Activated T-cell treated with anti-CD3 and anti-CD28 coated beads, Interleukin-2, amount 50 U/mL, for 72 hours (primary cell): Measurements from ENCODE around the gene DTWD1. TPM values are rescaled to one million over a fixed set of nuclear protein-coding genes. Genes with fewer than 3 reads are reported as not detected.

Experiments used
- ATAC-seq, 2 donors: fragments of 150-1000 bp; cut with Tn5 transposase; replicated peaks in 1 of 2; 2 replicates each; pipeline ENCODE4 v1.10.0; 2021; ENCODE audit warnings: moderate library complexity in 2 of 2, mild to moderate bottlenecking in 1 of 2
- DNase-seq, 2 donors: peaks; one replicate each; pipeline ENCODE4 v3.0.0; 2021 to 2022; ENCODE audit warnings: mixed read lengths in 1 of 2
- H3K27ac Mint-ChIP-seq: one replicate; pipeline ENCODE4 v1.8.0; 2022; ENCODE audit warnings: mild to moderate bottlenecking, moderate library complexity, mixed read lengths
- H3K27me3 Mint-ChIP-seq: one replicate; pipeline ENCODE4 v1.8.0; 2022; ENCODE audit warnings: low read depth, mixed read lengths
- H3K36me3 Mint-ChIP-seq, 2 donors: one replicate each; pipeline ENCODE4 v1.8.0; 2022; ENCODE audit warnings: mixed read lengths in 2 of 2, mild to moderate bottlenecking in 1 of 2; ENCODE audit not compliant: insufficient read depth in 2 of 2
- H3K4me1 Mint-ChIP-seq: one replicate; pipeline ENCODE4 v1.8.0; 2022; ENCODE audit warnings: low read depth, mixed read lengths
- H3K4me3 Mint-ChIP-seq, 2 donors: one replicate each; pipeline ENCODE4 v1.8.0; 2022; ENCODE audit warnings: mild to moderate bottlenecking in 2 of 2, mixed read lengths in 2 of 2, moderate library complexity in 2 of 2
- H3K9me3 Mint-ChIP-seq, 2 donors: one replicate each; pipeline ENCODE4 v1.8.0; 2022; ENCODE audit warnings: mixed read lengths in 2 of 2
- total RNA-seq, 2 donors: library from RNA; stranded (reverse); gene quantifications; one replicate each; pipeline ENCODE4 v1.2.3, GENCODE V29; 2022

Gene DTWD1
- total RNA-seq, 2 donors from 2014 or later: 17.2 to 20.0 TPM

DNA sequence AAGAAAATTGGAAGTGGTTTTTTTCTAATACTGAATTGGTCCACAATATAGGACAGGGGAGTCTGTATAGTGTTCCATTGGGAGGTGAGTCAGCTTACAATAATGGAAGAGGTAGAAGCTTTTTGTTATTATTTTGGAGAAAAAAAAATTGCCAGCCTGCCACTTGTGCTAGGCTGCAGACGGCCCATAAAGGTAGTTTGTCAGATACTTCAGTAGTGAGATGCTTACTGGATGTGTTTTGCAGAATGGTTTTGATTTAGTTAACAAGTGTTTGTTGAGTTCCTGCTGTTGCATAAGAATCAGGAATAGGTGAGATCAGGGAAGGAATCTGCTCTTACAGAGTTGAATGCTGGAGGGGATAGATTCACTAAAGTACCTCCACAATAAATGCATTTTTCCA is 1.0 kb downstream of the DTWD1 start:
- Mint-ChIP-seq H3K36me3 (peaks cover 6 to 18% of the 10 kb centered on the region in 2 donors), H3K9me3 (peaks cover 0 to 4% of the 10 kb centered on the region in 2 donors), H3K4me3 (peak overlapping the region; percentile 92 to 94), H3K27me3 (no peaks in the 10 kb centered on the region), H3K27ac (peak overlapping the region; percentile 92), H3K4me1 (peaks cover 39% of the 10 kb centered on the region)
- no peak for ATAC-seq
- DNase-seq: no peak

DNA sequence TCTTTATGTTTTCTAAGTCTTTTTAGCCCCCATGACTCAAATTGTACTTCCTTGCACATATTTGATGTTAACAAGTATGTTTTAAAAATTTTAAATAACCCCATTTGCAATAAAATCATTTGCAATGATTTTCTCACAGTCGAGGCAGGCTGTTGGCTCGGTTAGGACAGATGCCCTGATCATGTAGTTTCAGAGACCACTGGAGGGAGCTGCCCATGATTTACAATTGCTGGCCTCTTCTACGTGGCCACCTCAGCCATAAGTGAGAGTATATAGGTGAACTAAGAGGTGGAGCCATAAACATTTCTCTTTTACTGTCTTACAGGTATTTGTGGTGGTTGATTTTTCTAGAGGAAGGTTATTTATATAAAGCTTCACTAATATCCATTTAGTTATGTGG is 1.7 kb downstream of the DTWD1 start:
- H3K4me3 Mint-ChIP-seq: peak overlapping the region; percentile 92 to 94
- peaks cover 6 to 18% of the 10 kb centered on the region in 2 donors for H3K36me3 Mint-ChIP-seq
- H3K27me3 Mint-ChIP-seq: no peaks in the 10 kb centered on the region
- ATAC-seq: no peak
- DNase-seq: no peak
- H3K4me1 Mint-ChIP-seq: peaks cover 39% of the 10 kb centered on the region
- H3K9me3 Mint-ChIP-seq: peaks cover 0 to 4% of the 10 kb centered on the region in 2 donors
- no peak overlapping the region for H3K27ac Mint-ChIP-seq

DNA sequence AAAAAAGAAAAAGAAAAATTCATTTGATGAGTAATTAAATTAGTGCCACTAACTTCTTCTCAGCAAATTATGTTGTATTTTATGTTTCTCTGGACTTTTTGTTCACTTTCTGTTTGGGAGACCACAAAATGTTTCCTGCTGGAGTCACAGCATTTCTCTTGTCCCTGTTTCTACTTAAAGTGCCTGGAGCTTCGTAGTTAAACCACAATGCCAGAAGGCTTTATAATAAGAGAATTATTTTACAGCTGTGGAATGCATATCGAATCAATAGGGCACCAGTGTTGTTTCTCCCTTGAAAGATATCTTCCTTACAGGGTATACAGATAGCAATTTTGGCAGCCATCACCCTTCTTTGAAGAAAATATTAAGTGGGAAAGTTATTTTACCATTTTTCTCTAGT is 3.2 kb downstream of the DTWD1 start:
- ATAC-seq (no peak), DNase-seq (no peak)
- Mint-ChIP-seq H3K27ac (no peak overlapping the region), H3K36me3 (peaks cover 6 to 19% of the 10 kb centered on the region in 2 donors), H3K4me3 (peak overlapping the region in 1 of 2 donors; percentile 37), H3K9me3 (peaks cover 0 to 4% of the 10 kb centered on the region in 2 donors), H3K4me1 (peaks cover 44% of the 10 kb centered on the region), H3K27me3 (no peaks in the 10 kb centered on the region)

DNA sequence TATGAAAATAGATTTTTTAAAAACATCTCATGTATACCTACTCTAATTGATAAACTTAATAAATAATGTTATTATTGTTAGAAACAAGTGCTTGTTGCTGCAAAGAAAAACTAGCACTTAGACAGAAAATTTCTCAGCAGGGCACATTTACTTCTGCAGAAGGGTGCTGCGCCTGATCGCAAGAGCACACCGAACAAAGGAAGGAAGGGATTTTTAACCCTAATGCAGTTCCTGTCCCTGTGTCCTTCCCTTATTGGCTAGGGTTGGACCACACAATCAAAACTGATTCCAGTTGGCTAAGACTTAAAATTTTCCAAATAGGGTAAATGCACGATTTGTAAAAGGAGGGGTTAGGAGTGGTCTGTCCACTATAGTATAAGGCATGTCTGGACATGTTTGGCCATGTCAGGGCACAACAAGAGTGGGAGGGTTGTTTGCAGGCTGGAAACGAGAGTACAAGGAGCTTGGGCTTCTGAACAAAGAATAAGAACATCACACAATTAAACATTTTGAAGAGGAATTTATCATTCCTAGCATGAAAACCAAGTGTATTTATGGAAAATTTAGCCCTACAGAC is 4.7 kb downstream of the DTWD1 start:
- ATAC-seq (no peak), DNase-seq (no peak)
- peaks cover 0 to 4% of the 10 kb centered on the region in 2 donors for H3K9me3 Mint-ChIP-seq
- H3K27ac Mint-ChIP-seq: no peak overlapping the region
- H3K36me3 Mint-ChIP-seq: peaks cover 6 to 20% of the 10 kb centered on the region in 2 donors
- peaks cover 35% of the 10 kb centered on the region for H3K4me1 Mint-ChIP-seq
- no peaks in the 10 kb centered on the region for H3K27me3 Mint-ChIP-seq
- no peak overlapping the region for H3K4me3 Mint-ChIP-seq

DNA sequence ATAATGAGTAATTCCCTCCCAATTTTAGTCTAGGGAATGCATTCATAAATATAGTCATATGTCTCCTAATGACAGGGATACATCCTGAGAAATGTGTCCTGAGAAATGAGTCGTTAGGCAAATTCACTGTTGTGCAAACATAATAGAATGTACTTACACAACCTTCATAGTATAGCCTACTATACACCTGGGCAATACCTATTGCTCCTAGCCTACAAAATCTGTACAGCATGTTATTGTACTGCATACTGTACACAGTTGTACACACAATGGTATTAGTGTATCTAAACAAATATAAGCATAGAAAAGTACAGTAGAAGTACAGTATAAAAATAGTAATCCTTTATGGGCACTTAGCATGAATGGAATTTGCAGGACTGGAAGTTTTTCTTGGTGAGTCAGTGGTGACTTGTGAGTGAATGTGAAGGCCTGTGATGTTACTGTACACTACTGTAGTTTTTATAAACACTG is 6.6 kb downstream of the DTWD1 start:
- DNase-seq: no peak
- Mint-ChIP-seq H3K4me3 (no peak overlapping the region), H3K36me3 (peaks cover 4 to 19% of the 10 kb centered on the region in 2 donors), H3K4me1 (peaks cover 21% of the 10 kb centered on the region), H3K27ac (no peak overlapping the region), H3K27me3 (no peaks in the 10 kb centered on the region), H3K9me3 (peaks cover 0 to 4% of the 10 kb centered on the region in 2 donors)
- no peak for ATAC-seq

DNA sequence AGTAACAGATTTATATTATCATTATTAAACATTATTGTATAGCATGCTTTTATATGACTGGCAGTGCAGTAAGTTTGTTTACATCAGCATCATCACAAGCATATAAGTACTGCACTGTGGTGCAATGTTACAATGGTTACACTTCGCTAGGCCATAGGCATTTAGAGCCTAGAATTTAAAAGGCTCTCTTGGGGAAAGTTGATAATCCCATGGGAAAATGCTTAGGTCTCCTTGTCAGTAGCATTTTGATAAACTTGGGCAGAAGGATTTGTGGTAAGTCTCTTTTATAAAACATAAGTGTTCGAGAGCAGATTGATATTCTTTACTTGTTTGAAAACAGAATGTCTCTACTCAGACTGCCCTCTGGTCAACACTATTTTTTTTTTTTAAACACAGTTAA is 7.5 kb downstream of the DTWD1 start:
- Mint-ChIP-seq H3K4me3 (no peak overlapping the region), H3K9me3 (peaks cover 0 to 4% of the 10 kb centered on the region in 2 donors), H3K27ac (no peak overlapping the region), H3K27me3 (no peaks in the 10 kb centered on the region), H3K4me1 (peaks cover 12% of the 10 kb centered on the region), H3K36me3 (peaks cover 4 to 18% of the 10 kb centered on the region in 2 donors)
- ATAC-seq: no peak
- DNase-seq: no peak

- DNase-seq: no peak
- Mint-ChIP-seq H3K36me3 (peaks cover 2 to 12% of the 10 kb centered on the region in 2 donors), H3K4me3 (no peak overlapping the region), H3K27me3 (no peaks in the 10 kb centered on the region), H3K27ac (no peak overlapping the region), H3K9me3 (no peaks in the 10 kb centered on the region), H3K4me1 (no peaks in the 10 kb centered on the region)
- ATAC-seq: no peak
These were observed 17.0 kb downstream of the DTWD1 start for GRCh38 chr15:49637857-49638256.

DNA sequence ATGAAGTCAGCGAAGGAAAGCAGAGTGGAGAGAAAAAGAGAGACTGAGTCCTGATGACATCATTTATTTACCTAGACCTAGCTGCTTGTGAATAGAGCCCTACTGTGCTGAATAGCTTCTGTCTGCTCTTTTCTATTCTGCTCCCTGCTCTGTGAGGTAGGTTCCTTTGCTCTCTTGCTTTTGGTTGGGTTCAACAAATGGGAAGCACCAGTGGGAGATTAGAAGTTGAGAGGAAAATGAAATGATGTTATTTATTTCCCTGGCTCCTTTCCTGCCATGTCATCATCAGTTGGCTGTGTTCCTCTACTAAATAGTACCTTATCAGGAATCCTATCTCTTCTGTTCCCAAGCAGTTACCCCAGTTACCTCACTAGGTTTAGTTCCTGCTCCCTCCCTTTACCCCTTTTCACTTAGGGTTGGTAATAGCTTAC is 23.5 kb downstream of the DTWD1 start:
- no peak for ATAC-seq
- no peak for DNase-seq
- no peaks in the 10 kb centered on the region for H3K4me1 Mint-ChIP-seq
- no peak overlapping the region for H3K27ac Mint-ChIP-seq
- no peaks in the 10 kb centered on the region for H3K9me3 Mint-ChIP-seq
- H3K36me3 Mint-ChIP-seq: peaks cover 0 to 1% of the 10 kb centered on the region in 2 donors
- H3K4me3 Mint-ChIP-seq: no peak overlapping the region
- no peaks in the 10 kb centered on the region for H3K27me3 Mint-ChIP-seq

- Mint-ChIP-seq H3K9me3 (no peaks in the 10 kb centered on the region), H3K27me3 (no peaks in the 10 kb centered on the region), H3K27ac (no peak overlapping the region), H3K36me3 (peaks cover 0 to 1% of the 10 kb centered on the region in 2 donors), H3K4me1 (no peaks in the 10 kb centered on the region), H3K4me3 (no peak overlapping the region)
- ATAC-seq: no peak
- no peak for DNase-seq
These were observed 24.4 kb downstream of the DTWD1 start for GRCh38 chr15:49645277-49645676.

DNA sequence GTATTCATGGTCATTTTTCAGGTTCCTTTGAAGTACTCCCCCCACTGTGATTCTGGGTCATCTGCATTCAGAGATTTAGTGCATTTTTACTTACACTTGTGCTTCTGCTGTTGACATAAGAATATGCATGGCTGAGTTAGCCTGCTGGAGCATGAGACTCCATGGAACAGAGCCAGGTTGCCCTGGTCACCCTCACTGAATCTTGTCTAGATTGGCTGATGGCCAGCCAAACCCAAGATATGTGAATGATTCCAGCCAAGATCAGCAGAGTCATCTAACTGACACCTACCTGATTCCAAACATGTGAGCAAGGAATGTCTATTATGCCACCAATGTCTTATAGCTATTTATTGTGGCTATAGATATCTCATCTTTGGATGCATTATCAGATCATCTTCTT is 25.1 kb downstream of the DTWD1 start:
- ATAC-seq: no peak
- Mint-ChIP-seq H3K9me3 (no peaks in the 10 kb centered on the region), H3K4me3 (no peak overlapping the region), H3K27me3 (no peaks in the 10 kb centered on the region), H3K36me3 (no peaks in the 10 kb centered on the region), H3K27ac (no peak overlapping the region), H3K4me1 (no peaks in the 10 kb centered on the region)
- no peak for DNase-seq

DNA sequence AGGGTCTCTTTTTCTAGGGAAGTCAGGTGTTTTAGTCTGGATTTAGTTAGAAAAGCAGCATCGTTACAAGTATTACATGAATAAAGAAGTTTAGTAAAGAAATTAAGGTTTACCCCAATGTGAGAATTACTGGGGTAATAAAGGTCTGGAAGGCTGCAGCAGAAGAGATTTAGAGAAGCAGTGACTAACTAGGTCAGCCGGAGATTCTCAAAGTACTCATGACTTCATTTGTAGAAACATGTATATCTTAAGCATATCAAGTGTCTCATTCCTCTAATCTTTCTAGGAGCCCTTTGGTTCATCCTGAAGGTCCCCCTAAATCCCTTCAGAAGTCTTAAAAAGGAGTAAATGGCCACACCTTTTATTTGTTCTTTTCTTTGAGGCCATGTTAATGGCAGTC is 26.0 kb downstream of the DTWD1 start:
- no peaks in the 10 kb centered on the region for H3K9me3 Mint-ChIP-seq
- H3K36me3 Mint-ChIP-seq: no peaks in the 10 kb centered on the region
- no peak for DNase-seq
- no peak for ATAC-seq
- no peaks in the 10 kb centered on the region for H3K4me1 Mint-ChIP-seq
- H3K27me3 Mint-ChIP-seq: no peaks in the 10 kb centered on the region
- H3K4me3 Mint-ChIP-seq: no peak overlapping the region
- peak overlapping the region; percentile 40 for H3K27ac Mint-ChIP-seq

DNA sequence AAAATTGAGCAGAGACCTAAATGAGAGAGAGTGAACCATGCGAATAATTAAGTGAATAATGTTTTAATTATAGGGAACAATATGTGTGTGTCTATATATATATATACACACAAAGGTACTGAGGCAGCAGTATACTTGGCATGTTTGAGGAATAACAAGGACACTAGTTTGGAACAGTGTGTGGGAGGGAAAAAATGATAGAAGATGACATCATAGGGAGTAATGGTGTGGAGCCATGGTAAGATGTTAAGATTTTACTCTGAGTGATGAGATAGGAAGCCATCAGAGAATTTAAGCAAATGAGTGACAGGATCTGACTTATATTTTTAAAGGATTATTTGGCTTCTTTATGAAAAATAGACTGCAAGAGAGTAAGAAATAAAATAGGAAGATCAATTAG is 29.1 kb downstream of the DTWD1 start:
- peaks cover 2% of the 10 kb centered on the region in 2 donors for H3K36me3 Mint-ChIP-seq
- H3K9me3 Mint-ChIP-seq: peaks cover 5 to 10% of the 10 kb centered on the region in 2 donors
- H3K27me3 Mint-ChIP-seq: no peaks in the 10 kb centered on the region
- no peak overlapping the region for H3K27ac Mint-ChIP-seq
- ATAC-seq: no peak
- DNase-seq: no peak
- H3K4me1 Mint-ChIP-seq: no peaks in the 10 kb centered on the region
- no peak overlapping the region for H3K4me3 Mint-ChIP-seq

DNA sequence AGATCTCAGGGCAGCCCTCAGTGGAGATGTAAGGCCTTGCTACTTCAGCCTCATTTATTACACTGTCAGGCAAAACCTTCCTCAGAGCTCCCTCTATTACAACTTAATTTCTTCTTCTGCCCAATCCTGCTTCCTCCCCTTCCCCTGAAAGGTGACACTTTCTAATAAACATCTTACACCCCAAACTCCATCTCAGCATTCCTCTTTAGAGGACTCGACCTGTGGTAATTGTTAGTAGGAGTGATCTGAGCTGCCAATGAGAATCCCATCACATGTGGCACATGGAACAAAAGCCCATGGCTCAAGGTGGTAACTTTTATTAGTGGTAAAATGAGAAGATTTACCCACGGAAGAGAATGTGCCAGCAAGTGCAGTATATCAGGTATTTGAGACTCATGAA is 29.8 kb downstream of the DTWD1 start:
- no peak for DNase-seq
- H3K27me3 Mint-ChIP-seq: no peaks in the 10 kb centered on the region
- no peak for ATAC-seq
- H3K27ac Mint-ChIP-seq: no peak overlapping the region
- no peaks in the 10 kb centered on the region for H3K4me1 Mint-ChIP-seq
- no peak overlapping the region for H3K4me3 Mint-ChIP-seq
- H3K36me3 Mint-ChIP-seq: peaks cover 2% of the 10 kb centered on the region in 2 donors
- peaks cover 5 to 10% of the 10 kb centered on the region in 2 donors for H3K9me3 Mint-ChIP-seq

GRCh38 chr15:49652922-49653321 is 32.1 kb downstream of the DTWD1 start:
- ATAC-seq: no peak
- H3K4me1 Mint-ChIP-seq: no peaks in the 10 kb centered on the region
- DNase-seq: no peak
- H3K9me3 Mint-ChIP-seq: peaks cover 5 to 12% of the 10 kb centered on the region in 2 donors
- no peak overlapping the region for H3K27ac Mint-ChIP-seq
- no peak overlapping the region for H3K4me3 Mint-ChIP-seq
- H3K36me3 Mint-ChIP-seq: peaks cover 2% of the 10 kb centered on the region in 2 donors
- H3K27me3 Mint-ChIP-seq: no peaks in the 10 kb centered on the region
